Iris pigment epithelial cell (primary cell): ENCODE results near the gene USP20.
A peak's percentile ranks its signal among the peaks of the same experiment; 100 is the strongest.

ENCODE experiments used
- DNase-seq: peaks from one replicate; pipeline ENCODE4 v3.0.0-alpha.2; 2011; ENCODE audit warnings: low read depth

USP20 gene

GRCh38 chr9:129823935-129824601 lies 11.2 kb upstream of the USP20 start, which contains the start of gene TOR1A:
Gene TOR1A, minus strand, starts transcription at chr9:129824136. Its CDS starts 51 bp downstream, at chr9:129824085.
- DNase-seq = peak; percentile 94

- DNase-seq = no peak
Observed at GRCh38 chr9:129826344-129826743, 8.9 kb upstream of the USP20 start.

GRCh38 chr9:129826759-129827158 lies 8.5 kb upstream of the USP20 start:
- DNase-seq = no peak

- DNase-seq = no peak
Observed at GRCh38 chr9:129828051-129828450, 7.2 kb upstream of the USP20 start.

- no peak for DNase-seq
Observed at GRCh38 chr9:129828969-129829368, 6.3 kb upstream of the USP20 start.

- DNase-seq = no peak
Observed at GRCh38 chr9:129832982-129833381, 2.3 kb upstream of the USP20 start.

- DNase-seq = no peak
Observed at GRCh38 chr9:129834489-129835127, 650 bp upstream of the USP20 start.

- DNase-seq = peak; percentile 45
Observed at GRCh38 chr9:129835860-129836223, 584 bp downstream of the USP20 start.

- no peak for DNase-seq
Observed at GRCh38 chr9:129836311-129837007, 1.2 kb downstream of the USP20 start.

GRCh38 chr9:129838707-129839259 lies 3.5 kb downstream of the USP20 start:
- peak; percentile 90 for DNase-seq

GRCh38 chr9:129839324-129840023 lies 4.2 kb downstream of the USP20 start:
- no peak for DNase-seq

GRCh38 chr9:129840034-129840433 lies 4.8 kb downstream of the USP20 start:
- no peak for DNase-seq

GRCh38 chr9:129841071-129841470 lies 5.8 kb downstream of the USP20 start:
- DNase-seq = no peak

- no peak for DNase-seq
Observed at GRCh38 chr9:129845373-129845772, 10.1 kb downstream of the USP20 start.

- no peak for DNase-seq
Observed at GRCh38 chr9:129848712-129849441, 13.6 kb downstream of the USP20 start.

GRCh38 chr9:129849901-129850300 lies 14.6 kb downstream of the USP20 start:
- DNase-seq = peak; percentile 61

GRCh38 chr9:129850821-129851550 lies 15.7 kb downstream of the USP20 start:
- DNase-seq = peak; percentile 32

GRCh38 chr9:129851821-129852220 lies 16.6 kb downstream of the USP20 start:
- DNase-seq = no peak

GRCh38 chr9:129852579-129852978 lies 17.3 kb downstream of the USP20 start:
- no peak for DNase-seq

- no peak for DNase-seq
Observed at GRCh38 chr9:129853614-129854013, 18.4 kb downstream of the USP20 start.

GRCh38 chr9:129854588-129855110 lies 19.4 kb downstream of the USP20 start:
- DNase-seq = no peak
